HK-2 (cell line): ENCODE data around the gene SLC4A4.
A peak's percentile ranks its signal among the peaks of the same experiment; 100 is the strongest.

Experiments used
- DNase-seq: peaks from one replicate; pipeline ENCODE4 v3.0.0-alpha.2; 2018; ENCODE audit not compliant: unreplicated experiment

Gene SLC4A4

DNA sequence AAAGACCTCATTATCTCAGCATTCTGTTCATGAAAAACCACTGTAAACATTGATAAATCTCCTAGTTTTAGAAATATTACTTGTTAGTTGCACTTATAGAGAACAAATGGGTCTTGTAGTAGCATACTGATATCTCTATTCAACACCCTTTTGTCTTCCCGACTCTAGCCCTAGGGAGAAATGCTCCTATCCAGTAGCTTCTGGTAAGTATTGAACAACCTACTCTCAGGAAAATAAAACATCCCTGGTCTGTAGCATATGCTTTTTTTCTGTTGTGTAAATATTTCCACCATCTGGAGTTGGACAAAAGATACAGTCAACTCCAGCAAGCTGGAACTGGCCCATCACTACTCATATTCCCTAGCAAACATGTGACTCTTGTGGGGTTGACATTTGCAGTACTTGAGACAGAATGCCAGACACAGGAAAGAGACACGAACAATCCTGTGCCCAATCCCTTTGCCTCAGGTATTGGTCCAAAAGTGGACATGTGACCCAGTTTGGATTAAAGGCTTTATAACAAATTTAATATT, 256.8 kb downstream of the SLC4A4 start:
- no peak for DNase-seq

GRCh38 chr4:71599578-71599977, 260.8 kb downstream of the SLC4A4 start:
- no peak for DNase-seq

- DNase-seq = peak; percentile 11
Observed at GRCh38 chr4:71602289-71602900, 263.6 kb downstream of the SLC4A4 start.

- DNase-seq = no peak
Observed at GRCh38 chr4:71604785-71605184, 266.0 kb downstream of the SLC4A4 start.

- no peak for DNase-seq
Observed at GRCh38 chr4:71607109-71607508, 268.3 kb downstream of the SLC4A4 start.

DNA sequence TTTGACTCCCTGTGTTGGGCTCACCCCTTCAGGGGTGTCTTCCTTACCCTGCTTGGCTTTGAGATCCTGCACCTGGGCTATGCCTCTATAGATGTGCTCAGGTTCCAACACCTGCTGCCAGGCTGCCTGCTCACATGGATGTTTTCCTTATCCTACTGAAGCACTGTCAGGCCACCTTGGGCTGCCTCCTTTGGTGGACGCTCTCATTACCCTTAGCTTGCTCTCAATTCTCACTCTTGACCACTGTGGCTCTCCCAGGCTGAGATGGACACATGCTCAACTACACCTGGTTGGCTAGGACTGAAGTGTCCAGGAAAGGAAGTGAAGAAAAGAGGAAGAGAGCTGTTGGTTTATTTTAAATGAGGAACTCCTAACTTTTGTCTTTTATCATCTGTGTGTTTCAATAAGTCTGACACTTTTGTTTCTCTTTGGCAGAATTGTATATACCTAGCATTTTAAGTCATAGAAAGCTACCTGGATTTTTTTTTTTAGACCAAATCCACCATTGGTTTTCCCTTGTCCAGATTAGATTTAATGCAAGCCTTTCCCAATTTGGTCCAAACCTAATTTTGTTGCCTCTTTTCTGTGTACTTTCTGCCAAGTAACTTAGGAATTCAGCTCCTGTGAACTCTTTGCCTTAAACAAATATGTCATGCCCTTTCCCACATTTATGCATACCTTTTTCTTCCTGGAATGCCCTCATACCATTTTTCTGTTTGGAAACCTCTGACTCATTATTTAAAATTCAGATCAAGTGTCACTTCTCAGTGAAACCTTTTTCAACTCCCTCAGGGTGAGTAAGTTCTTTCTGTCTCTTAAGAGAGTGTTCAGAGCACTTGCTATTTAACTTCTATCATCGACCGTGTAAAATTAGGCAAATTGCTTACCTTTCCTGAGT, 269.2 kb downstream of the SLC4A4 start:
- no peak for DNase-seq

DNA sequence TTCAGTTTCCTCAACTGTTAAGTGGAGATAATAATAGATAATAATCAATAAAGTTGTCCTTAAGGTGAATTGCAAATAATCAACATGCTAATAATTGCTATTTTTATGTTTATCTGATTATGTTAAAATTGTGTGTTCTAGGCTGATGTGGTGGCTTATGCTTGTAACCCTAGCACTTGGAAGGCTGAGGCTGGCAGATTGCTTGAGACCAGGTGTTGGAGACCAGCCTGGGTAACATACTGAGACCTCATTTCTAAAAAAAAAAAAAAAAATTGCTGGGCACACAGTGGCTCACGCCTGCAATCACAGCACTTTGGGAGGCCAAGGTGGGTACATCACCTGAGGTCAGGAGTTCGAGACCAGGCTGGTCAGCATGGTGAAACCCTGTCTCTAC, 269.9 kb downstream of the SLC4A4 start:
- DNase-seq = no peak

- DNase-seq = no peak
Observed at GRCh38 chr4:71609167-71609566, 270.3 kb downstream of the SLC4A4 start.

GRCh38 chr4:71609651-71610050, 270.8 kb downstream of the SLC4A4 start:
- no peak for DNase-seq

GRCh38 chr4:71614621-71615020, 275.8 kb downstream of the SLC4A4 start:
- DNase-seq = no peak

DNA sequence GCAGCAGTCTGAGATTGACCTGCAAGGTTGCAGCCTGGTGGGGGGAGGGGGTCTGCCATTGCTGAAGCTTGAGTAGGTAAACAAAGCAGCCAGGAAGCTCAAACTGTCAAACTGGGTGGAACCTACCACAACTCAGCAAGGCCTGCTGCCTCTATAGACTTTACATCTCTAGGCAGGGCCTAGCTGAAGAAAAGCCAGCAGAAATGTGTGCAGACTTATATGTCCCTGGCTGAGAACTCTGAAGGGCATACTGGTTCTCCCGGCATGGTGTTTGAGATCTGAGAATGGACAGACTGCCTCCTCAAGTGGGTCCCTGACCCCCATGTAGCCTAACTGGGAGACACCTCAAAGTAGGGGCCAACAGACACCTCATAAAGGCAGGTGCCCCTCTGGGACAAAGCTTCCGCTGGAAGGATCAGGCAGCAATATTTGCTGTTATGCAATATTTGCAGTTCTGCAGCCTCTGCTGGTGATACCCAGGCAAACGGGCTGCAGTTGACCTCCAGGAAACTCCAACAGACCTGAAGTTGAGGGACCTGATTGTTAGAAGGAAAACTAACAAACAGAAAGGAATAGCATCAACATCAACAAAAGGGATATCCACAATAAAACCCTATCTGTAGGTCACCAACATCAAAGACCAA, 277.5 kb downstream of the SLC4A4 start:
- no peak for DNase-seq
